Stimulated activated naive CD4-positive, alpha-beta T cell (primary cell): Measurements from ENCODE around the gene TFDP1.

Experiments
- DNase-seq, 6 experiments: peaks; one replicate each; lab custom pipeline; 2025; lab: John Stamatoyannopoulos, UW

TFDP1 gene

GRCh38 chr13:113598081-113598410, 13.5 kb downstream of the TFDP1 start:
- no peak for DNase-seq

DNA sequence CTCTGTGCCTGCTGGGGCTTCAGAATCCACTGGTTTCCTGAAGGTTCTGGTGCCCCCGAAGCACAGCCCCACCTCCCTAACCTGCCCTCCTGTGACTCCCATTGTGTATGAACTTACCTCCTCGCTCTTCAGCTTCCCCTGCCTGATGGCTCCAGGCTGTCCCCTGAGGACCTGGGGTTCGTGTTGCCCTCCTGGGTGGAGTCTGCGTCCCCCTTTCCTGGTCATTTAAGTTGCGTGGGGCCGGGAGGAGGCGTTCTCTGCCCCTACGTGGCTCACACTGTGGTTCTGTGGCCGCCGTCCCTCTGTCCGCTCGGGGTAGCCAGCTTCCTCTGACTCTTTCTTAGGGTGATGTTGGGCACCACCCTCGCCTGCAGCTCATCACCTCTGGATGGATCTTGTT, 13.9 kb downstream of the TFDP1 start:
- DNase-seq = no peak

- DNase-seq = no peak
Measured at GRCh38 chr13:113599391-113599790, 14.8 kb downstream of the TFDP1 start.

- no peak for DNase-seq
Measured at GRCh38 chr13:113601166-113602070, 16.9 kb downstream of the TFDP1 start.

GRCh38 chr13:113602291-113602988, 17.9 kb downstream of the TFDP1 start:
- no peak for DNase-seq

DNA sequence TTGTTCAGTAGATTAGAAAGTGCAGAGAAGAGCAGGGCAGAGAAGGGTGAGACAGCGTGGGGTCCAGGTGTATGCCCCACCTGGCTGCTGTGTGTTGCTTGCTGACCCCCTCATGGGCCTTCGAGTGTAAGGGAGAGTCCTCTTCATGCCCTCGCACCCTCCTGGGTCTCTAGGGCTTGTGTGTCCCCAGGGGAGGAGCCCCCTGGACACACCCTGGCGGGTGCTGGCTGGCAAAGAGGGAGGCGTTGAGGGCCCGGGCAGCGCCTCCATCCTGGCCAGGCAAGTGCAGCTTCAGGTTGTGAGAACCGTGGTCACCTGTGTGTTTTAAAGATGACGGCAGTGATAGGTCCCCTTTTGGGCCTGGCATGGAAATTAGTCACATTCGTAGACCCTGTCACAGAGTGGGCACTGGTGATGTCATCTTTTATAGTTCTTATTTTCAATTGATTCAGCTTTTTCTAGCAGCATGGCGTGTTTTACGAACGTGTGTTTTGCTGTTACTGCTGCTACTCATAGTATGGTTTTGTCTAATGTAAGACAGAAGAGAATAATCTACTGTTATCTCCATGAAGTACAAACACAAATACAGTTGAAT, 18.7 kb downstream of the TFDP1 start:
- no peak for DNase-seq

- no peak for DNase-seq
Measured at GRCh38 chr13:113604186-113604585, 19.6 kb downstream of the TFDP1 start.

DNA sequence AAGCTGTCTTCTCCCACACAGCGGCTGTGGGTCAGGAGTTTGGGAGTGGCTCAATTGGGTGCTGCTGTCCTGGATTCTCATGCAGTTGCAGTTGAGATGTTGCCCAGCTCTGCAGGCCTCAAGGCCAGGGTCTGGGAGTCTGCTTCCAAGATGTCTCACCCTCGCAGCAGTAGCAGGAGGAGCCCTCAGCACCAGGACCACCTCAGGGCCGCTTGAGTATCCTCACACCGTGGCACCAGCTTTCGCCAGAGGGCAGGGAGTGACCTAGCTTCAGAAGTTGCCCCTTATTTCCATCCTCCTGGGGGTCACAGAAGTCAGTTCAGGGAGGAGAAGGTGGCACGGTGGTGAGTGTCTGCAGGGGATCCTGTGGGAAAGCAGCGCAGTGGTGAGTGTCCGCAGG, 20.9 kb downstream of the TFDP1 start:
- DNase-seq = no peak

DNA sequence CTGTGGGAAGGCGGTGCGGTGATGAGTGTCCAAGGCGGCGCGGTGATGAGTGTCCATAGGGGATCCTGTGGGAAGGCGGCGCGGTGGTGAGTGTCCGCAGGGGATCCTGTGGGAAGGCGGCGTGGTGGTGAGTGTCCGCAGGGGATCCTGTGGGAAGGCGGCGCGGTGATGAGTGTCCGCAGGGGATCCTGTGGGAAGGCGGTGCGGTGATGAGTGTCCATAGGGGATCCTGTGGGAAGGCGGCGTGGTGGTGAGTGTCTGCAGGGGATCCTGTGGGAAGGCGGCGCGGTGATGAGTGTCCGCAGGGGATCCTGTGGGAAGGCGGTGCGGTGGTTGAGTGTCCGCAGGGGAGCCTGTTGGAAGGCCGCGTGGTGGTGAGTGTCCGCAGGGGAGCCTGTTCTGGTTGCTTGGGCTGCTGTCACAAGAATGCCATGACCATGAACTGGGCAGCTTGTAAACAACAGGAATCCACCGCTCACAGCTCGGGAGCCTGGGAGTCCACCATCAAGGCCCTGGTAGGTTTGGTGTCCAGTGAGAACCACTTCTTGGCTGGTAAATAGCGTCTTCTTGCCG, 21.4 kb downstream of the TFDP1 start:
- DNase-seq = no peak

DNA sequence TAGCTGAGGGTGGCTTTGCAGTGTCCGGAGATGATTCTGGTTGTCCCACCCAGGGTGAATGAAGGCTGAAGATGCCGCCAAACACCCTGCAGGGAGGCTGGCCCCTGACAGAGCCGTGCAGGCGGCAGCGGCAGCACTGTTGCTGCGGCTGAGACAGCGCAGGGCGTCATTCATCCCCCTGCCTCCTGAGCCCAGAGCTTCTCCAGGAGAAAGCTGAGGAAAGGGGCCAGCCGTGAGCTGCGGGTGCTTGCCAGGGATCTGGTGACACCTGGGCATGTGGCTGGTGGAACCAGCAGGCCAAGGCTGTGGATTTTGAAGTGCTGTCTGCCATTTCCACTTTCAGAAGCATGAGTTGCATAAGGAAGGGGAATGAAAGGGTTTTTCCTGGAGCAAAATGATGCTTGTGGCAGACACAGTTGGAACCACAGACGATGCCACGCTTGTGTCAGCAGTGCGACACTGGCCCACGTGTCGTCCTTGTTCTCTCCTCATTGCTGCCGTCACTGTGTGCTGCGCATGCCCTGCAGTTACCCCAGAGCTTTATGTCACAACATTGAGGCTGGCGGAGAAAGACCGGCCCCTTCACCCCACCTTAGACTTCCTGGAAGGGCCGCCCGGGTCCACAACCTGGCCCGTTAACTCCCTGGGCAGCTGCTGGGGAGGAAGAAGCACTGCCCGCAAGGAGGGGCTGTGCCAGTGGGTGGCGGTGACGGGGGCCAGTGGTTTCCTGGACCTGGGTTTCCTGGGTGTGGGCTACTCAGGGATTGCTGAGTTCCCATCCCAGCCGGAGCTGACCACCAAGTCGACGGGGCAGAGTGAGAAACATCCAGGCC, 22.7 kb downstream of the TFDP1 start:
- DNase-seq = no peak

DNA sequence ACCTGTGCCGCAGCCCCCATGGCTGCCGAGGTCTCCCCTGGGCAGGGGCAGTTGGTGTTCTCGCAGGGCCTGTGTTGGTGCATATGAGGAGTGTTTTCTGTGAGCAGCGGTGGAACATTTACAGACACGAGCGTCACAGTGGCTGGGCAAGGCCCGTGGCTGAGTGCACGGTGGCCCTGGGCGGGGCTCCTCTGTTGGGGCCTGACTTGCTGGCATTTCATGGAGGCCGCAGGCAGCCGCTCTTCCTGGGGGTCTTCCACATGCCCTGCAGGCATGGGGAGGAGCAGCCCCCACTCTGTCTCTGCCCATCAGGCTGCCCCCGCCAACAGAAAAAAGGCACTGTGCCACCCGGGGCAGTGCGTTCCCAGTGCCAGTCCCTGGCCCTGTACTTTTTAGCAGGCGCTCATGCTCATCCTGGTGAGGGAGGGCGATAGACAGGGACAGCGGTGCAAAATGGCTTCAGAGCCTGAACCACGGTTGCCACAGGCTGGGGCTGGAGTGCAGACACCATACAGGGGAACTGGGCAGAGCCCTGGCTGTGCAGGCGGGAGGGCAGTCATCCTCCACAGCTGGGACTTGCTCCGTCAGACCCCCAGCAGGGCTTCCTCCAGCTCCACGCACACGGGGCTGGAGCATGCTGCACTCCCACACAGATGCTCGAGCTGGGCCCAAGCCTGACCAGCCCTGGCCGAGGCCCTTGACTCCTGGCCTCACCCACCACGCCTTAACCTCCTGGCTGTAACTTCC, 23.5 kb downstream of the TFDP1 start:
- no peak for DNase-seq

- no peak for DNase-seq
Measured at GRCh38 chr13:113608967-113609533, 24.5 kb downstream of the TFDP1 start.

DNA sequence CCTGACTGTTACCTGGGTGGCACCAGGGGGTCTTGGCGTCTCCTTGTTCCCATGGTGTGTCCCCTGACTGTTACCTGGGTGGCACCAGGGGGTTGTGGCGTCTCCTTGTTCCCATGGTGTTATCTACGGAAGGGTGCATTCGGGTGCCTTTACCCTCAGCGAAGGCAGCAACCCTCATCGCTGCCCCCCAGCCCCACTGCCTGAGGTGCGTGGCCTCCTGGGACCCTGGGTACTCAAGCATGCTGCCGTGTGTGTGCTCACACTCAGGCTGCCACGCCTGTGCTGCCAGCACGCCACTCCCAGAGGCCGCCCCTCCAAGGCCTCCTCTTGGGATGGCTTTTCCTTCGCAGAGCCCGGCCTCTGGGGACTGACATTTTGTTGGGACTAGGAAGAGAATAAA, 25.1 kb downstream of the TFDP1 start:
- no peak for DNase-seq

- DNase-seq = no peak
Measured at GRCh38 chr13:113610266-113610665, 25.7 kb downstream of the TFDP1 start.

- DNase-seq = no peak
Measured at GRCh38 chr13:113611996-113612395, 27.4 kb downstream of the TFDP1 start.

DNA sequence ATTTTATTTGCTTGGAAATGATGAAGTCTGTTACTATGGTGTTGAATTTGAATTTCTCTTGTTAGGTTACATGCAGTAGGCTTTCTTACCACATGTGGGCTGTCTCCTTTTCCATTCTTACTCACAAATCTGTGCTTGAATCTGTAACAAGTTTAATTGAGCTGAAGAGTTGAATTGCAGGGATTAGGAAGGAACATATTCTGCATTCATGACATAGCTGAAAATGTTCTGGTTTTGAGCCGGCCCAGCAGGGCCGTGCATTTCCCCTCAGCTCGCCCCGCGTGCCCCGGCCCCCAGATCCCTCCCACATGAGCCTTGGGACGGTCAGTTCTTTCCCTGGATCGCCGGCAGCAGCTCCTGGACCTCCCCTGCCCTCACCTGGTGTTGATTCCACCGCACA, 28.1 kb downstream of the TFDP1 start:
- DNase-seq = no peak

- DNase-seq = no peak
Measured at GRCh38 chr13:113613789-113614379, 29.3 kb downstream of the TFDP1 start.

DNA sequence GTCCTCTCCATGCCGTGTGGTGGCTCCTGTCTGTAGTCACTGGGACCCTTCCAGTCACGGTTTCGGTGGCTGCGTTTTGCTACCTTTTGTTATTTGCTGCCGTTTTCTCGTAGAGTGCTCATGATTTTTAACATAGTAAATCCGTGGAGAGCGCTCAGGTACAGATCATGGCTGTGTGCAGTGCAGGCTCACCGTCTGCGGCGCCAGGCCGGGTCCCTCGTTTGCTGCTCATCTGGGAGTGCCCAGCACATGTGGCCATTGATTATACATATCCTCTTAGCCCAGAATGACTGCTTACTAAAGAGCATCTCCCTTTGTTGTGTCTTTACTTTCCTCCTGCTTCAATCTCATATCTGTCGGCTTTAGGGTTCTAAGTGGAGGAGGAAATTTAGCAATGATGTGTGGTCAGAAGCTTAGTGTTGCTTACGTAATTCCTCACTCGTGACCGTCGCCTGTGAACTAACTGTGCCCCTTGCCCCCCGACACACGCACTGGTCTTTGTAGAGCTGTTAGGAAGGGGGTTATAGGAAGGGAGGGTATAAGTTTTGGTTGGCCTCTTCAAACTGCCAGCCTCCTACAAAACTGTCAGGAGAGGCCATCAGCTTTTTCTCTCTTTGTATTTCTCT, 31.8 kb downstream of the TFDP1 start:
- DNase-seq = no peak

GRCh38 chr13:113616991-113617749, 32.6 kb downstream of the TFDP1 start:
- DNase-seq = no peak
